Activated CD4-positive, alpha-beta T cell treated with anti-CD3 and anti-CD28 coated beads, Interleukin-2, Interleukin-4, amounts not matched to agents 100 ng/mL and 50 ng/mL, durations not matched to agents 16 hours and 8 hours (primary cell): Measurements from ENCODE around the gene APOF.
"Not testable (repeated sequence)": the region's sequence is repeated elsewhere in the genome, so short reads cannot be mapped to it uniquely, and the experiment has no call there.

Experiments used
- DNase-seq: peaks from one replicate; pipeline ENCODE4 v3.0.0-alpha.2; 2020; ENCODE audit warnings: low spot score

The APOF gene, protein sequence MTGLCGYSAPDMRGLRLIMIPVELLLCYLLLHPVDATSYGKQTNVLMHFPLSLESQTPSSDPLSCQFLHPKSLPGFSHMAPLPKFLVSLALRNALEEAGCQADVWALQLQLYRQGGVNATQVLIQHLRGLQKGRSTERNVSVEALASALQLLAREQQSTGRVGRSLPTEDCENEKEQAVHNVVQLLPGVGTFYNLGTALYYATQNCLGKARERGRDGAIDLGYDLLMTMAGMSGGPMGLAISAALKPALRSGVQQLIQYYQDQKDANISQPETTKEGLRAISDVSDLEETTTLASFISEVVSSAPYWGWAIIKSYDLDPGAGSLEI

DNA sequence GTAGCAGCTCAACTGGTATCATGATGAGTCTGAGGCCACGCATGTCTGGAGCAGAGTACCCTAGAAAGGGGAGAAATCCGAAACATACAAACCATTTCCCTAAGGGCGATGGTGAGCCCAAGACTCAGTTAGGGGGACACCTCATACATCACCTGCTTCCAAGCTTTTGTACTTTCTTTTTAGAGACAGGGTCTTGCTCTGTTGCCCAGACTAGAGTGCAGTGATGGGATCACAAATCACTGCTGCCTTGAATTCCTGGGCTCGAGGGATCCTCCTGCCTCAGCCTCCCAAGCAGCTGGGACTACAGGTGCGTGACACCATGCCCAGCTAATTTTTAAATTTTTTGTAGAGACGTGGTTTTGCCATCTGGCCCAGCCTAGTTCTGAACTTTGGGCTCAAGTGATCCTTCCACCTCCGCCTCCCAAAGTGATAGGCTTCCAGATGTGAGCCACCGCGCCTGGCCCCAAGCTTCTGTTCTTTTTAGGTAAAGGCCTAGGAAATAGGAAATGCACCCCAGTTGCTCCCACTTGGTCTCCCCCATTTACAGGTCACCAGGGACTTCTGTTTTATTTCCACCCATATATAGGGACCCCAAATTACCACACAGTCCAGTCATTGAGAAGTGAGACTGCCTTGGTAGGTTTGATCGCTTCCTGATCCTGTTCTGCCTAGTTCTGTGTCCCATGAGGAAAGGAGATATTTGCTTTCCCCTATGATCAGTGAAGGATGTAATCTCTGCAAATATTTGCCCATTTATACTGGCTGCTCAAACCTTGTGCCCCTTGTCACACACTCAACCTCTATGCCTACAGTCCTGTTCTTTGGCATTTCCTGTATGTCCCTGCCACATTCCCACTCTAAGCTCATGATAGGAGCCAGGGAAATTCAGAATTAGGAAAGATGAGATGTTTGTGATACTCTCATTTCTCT, at the start of gene APOF:
TSS of gene APOF (minus strand) at position 728 of the 930 bp plus-strand sequence. CDS start at position 616, 112 bp downstream.
- DNase-seq: no peak

DNA sequence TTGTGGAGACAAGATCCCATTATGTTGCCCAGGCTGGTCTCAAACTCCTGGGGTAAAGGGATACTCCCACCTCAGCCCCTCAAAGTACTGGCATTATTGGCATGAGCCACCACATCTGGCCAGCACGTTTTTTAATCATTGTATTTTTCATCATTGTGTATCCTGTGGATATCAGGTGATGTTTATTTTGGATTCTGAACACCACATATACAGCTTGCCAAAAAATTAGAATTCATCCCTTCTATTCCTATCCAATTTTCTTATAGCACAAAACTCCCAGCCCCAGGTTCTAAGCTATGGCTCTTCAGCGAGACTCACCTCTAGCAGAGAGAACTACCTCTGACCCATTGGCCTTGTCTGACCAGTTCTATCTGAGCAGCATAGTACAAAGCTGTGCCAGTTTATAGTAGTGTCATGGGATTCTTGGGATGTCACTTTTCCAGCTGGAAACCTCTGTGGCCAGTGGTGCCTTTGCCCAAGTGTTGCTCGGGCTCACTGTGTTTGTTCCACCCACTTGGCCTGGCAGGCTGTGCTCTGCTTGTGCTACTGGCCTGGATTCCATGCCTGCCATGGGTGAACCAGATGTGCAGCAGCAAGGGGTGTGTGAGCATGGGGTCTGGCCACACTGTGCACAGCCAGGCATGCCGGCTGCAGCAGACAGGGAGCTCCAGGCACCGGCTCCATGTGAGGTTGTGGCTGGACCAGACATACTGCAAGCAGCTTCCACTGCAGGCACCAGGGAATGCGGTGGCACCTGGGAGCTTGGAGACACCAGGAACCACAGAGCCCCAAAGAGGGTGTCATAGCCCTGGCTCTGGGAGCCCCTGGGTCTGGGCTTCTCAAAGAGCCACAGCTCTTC, 49.4 kb upstream of the APOF start:
- no peak for DNase-seq

DNA sequence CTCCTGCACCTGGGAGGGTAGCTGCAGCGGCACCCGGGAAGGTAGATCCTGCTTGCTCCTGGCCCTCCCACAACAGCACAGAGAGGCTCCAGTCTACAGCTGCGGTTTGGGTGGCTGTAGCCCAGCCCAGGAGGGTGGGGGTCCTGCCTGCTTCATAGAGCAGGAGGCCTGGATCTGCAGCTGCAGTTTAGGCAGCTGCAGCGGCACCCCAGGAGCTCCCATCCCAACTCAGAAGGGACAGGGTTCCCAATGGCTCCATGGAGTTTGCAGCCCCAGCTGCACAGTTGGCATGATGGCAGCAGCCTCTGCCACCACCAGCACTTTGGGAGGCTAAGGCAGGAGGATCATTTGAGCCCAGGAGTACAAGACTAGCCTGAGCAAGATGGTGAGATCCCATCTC, 48.1 kb upstream of the APOF start:
- DNase-seq: no peak

DNA sequence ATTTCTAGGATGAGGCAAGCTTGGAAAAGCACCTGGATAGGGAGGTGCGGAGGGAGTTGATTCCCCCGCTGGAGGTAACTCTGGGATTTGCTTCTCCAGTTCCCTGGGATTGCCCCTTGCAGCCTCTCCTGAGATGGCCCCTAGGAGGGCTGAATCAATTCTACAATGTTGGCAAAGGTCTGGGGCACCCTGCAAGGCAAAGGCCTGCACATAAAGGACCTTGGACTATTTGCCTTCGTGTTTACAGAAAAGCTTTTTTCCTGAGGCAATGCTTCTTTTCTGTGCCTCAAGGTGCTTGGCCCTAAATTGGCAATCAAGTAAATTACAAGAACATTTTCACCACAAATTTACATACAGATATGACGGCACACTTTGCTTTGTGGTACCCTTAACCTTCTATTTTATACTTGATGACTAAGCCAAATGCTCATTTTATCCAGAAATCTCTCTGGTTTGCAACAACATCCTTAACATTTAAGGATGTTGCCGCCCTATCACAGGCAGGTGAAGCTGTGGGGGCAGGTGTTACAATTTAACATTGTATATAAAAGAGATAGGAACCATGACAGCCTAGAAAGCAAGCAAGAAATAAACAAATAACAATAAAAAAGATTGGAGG, 46.3 kb upstream of the APOF start:
- DNase-seq: no peak

DNA sequence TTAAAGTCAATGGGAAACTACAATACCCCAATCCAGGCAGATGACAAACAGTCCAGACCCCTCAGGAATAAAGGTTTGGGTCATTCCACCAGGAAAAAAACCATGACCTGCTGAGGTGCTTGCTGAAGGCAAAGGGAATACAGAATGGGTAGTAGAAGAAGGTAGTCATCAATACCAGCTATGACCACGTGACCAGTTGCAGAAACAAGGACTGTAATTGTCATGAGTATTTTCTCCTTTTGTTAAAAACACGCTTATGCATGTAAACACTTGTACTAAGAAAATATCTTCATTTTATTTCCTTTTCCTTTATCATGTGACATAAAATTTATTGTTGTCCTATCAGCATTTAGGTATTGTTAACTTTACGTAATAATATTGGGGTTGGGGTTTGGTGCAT, 41.6 kb upstream of the APOF start:
- not testable (repeated sequence) for DNase-seq

DNA sequence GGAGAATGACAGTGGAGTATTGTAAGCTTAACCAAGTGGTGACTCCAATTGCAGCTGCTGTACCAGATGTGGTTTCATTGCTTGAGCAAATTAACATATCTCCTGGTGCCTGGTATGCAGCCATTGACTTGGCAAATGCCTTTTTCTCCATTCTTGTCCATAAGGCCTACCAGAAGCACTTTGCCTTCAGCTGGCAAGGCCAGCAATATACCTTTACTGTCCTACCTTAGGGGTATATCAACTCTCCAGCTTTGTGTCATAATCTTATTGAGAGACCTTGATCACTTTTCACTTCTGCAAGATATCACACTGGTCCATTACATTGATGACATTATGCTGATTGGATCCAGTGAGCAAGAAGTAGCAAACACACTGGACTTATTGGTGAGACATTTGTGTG, 39.0 kb upstream of the APOF start:
- DNase-seq: not testable (repeated sequence)

DNA sequence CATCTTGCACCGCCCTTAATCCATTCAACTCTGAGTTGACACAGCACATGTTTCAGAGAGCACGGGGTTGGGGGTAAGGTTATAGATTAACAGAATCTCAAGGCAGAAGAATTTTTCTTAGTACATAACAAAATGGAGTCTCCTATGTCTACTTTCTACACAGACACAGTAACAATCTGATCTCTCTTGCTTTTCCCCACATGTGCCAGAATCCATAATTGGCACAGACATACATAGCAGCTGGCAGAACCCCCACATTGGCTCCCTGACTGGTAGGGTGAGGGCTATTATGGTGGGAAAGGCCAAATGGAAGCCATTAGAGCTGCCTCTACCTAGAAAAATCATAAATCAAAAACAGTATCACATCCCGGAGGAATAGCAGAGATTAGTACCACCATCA, 38.5 kb upstream of the APOF start:
- DNase-seq: not testable (repeated sequence)

DNA sequence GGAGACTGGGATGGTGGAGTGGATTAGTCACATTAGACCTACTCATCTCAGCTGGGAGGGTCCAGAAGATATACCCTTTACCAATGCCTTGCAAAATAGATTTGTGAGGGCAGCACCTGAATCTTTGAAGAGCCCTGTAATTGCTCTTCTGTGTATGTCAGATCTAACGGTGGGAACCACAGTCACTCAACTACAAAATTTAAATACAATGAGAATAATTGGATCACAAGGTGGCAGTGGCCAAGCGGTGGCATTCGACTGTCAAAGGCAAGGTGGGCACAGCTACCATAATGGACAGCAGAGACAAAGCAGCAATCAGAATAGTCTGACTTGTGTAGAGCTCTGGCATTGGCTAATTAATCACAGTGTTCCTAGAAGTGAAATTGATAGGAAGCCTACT, 36.8 kb upstream of the APOF start:
- DNase-seq: not testable (repeated sequence)

DNA sequence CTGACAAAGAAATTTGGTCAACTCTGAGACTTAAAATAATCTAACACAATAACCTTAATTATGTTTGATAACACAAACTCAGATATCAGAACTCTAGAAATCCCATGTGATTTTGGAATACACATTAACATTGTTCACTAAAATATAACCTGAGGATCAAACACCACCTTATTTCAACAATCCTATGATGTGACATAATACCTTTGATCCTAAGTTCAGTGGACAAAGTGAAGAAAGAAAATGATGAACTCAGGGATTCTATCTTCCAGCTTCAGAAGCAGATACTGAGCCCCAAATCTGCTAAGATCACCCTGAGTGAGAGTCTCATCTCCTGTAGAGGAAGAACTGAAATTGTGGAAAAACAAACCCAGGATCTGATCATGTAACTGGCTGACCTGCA, 35.7 kb upstream of the APOF start:
- DNase-seq: no peak

DNA sequence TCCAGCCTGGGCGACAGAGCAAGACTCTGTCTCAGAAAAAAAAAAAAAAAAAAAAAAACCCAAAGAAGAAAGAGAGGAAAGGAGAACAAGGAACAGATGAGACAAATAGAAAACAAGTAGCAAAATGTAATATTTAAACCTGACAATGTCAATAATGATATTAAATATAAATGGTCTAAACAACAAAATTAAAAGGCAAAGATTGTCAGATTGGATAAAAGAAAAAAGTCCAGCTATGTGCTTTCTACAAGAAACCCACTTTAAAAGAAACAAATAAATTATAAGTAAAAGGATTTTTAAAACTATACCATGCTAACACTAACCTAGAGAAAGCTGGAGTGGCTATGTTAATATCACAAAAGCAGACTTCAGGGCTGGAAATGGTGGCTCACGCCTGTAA, 29.7 kb upstream of the APOF start:
- DNase-seq: no peak

DNA sequence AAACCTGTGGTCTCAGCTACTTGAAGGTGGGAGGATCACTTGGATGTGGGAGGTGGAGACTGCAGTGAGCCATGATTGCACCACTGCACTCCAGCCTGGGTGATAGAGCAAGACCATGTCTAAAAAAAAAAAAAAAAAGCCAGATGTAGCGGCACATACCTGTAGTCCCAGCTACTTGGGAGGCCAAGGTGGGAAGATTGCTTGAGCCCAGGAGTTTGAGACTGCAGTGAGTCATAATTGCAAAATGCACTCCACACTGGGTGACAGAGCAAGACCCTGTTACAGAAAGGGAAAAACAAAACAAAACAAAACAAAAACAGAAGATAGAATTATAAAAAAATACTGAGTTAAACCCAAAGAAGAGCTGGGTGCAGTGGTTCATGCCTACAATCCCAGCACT, 29.1 kb upstream of the APOF start:
- no peak for DNase-seq

DNA sequence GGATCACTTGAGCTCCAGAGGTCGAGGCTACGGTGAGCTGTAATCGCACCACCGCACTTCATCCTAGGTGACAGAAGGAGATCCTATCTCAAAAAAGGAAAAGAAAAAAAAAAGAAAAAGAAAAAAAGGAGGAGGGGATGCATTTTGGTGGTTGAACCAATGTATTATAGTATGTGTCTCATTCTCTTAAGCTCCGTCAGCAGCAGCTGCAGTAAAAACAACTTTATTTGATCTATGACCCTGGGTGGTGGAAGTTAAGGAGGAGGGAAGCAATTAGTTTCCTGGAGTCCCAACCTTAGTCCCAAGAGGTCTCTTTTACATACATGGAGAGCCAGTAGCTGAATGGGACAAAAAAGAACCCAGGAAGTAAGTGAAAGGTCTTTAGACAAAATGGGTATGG, 26.8 kb upstream of the APOF start:
- no peak for DNase-seq

DNA sequence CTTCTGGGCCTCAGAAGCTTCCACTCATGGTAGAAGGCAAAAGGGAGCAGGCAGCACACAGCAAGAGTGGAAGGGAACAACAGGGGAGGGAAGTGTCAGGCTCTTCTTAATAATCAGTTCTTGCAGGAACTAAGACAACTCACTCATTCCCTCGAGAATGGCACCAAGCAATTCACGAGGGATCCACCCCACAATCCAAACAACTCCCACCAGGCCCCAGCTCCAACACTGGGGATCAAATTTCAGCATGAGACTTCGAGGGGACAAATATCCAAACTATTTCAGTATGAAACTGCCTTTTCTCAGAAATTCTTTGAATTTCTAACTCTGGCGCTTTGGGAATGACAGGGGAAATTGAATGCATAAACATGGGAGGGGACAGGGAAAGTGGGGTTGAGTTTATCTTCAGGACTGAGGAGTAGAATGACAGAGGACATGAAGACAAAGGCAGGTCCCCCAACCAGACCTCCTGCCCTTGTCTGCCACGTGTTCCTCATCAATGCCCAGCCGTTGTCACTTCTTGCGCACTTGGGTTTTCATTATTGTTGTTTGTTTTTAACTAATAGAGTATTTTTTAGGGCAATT, 24.6 kb upstream of the APOF start:
- DNase-seq: no peak

DNA sequence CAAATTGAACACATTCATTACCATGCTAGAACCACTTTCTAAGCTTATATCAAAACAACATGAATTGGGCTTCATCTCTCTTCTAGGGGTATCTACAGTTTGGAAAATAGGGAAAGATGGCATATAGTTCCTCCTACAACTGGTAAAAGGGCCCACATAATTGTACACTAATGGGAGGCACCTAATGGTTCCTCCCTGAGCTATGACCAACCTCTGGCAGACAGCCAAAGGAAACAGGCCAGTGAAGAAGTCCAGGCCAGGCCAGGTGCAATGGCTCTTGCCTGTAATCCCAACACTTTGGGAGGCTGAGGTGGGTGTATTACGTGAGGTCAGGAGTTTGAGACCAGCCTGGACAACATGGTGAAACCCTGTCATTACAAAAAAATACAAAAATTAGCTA, 23.2 kb upstream of the APOF start:
- DNase-seq: no peak

DNA sequence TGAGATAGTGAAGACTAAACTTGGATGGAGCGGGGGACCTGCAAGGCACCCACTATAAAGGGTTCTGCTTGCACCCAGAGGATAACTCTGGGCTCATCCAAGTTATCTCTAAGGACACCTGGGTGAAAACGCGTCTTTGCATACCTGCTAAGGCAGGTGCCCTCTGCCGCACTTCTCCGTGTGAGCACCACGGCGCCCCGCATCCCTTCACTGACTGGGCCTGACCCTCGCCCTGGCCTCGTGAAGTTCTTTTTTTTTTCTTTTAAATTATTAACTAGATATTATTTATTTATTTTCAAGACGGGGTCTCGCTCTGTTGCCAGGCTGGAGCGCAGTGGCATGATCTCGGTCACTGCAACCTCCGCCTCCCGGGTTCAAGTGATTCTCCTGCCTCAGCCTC, 20.0 kb upstream of the APOF start:
- DNase-seq: no peak

DNA sequence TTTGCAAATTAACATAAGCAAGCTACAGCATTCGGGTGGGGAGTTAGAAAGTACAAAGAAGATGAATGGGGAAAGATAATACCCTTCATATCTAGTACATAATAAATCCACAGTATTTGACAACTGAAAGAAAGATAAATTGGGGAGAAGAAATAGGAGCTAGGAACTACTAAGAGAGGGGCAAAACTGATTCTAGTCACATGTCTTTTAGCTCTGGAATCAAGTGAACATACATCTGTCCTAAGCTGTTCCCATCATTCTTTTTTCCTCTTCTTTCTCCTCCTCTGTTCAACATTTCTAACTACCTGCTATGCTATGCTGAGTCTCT, 15.3 kb upstream of the APOF start:
- no peak for DNase-seq

DNA sequence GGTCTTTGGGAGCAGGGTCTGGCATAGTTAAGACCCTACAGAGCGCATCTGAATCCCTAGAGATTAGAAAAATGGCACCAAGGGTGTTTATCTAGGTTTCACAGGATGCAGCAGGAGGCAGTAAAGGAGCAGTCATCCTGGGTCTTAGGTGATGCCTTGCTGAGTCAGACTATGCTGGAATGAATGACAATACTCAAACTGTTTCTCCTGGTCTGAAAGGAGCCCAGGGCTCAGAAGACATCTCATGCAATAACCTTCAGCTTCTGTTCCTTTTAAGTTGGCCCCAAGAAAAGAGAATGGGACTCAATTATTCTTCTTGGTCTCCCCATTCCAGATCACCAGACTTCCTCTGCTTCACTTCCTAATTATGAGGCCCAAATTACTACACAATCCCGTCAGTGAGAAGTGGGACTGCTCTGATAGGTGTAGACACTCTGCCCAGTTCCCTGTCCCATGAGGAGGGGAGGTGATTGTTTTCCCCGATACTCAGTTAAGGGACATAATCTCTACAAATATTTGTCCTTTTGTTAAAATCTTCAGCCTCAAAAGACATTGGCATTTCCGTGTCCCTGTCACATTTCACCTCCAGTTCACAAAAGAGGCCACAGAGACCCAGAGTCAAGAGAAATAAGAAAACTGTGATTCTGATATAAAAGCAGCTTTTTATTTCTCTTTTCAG, 14.8 kb upstream of the APOF start:
- DNase-seq: peak; percentile 14

DNA sequence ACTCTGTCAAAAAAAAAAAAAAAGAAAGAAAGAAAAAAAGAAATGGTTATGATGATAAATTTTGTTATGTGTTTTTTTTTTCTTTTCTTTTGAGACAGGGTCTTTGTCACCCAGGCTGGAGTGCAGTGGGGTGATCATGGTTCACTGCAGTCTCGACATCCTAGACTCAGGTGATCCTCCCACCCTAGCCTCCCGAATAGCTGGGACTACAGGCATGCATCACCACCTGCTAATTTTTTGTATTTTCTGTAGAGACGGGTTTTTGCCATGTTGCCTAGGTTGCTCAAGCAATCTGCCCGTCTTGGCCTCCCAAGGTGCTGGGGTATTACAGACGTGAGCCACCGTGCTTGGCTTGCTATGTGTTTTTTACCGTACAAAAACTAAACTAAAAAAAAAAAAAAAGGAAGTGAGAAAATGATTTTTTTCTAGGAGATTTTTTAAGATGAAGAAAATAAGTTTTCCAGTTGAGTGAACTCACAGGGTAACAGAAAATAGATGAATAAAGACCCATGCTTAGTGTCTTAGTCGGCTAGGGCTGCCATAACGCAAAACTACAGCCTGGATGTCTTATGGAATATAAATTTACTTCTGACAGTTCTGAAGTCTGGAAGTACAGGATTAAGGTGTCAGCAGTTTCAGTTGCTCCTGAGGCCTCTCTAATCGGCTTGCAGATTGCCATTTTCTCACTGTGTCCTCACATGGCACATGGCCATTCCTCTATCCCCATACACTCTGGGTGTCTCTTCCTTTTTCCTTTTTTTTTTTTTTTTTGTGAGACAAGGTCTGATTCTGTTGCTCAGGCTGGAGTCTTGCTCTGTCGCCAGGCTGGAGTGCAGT, 13.2 kb upstream of the APOF start:
- no peak for DNase-seq

DNA sequence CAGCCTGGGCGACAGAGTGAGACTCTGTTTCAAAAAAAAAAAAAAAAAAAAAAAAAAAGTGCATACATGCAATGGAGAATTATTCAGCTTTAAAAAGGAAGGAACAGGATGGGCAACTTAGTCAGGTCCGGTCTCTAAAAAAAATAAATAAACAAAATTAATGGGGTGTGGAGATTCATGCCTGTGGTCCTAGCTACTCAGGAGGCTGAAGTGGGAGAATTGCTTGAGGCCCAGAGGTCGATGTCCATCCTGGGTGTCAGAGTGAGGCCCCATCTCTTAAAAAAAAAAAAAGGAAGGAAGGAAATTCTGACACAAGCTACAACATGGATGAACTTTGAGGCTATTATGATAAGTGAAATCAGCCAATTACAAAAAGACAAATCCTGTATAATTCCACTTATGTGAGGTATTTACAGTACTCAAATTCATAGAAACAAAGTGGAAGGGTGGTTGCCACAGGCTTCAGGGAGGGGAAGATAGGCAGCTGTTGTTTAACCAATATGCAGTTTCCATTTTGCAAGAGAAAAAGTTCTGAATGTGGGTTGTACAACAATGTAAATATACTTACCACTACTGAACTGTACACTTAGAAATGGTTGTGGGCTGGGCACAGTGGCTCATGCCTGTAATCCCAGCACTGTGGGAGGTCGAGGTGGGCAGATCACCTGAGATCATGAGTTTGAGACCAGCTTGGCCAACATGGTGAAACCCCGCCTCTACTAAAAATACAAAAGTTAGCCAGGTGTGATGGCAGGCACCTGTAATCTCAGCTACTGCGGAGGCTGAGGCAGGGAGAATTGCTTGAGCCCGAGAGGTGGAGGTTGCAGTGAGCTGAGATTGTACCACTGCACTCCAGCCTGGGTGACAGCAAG, 12.3 kb upstream of the APOF start:
- no peak for DNase-seq
